HG03520 (cell line): Measurements from ENCODE around the gene LTBP1.

Source experiments
- ATAC-seq: cut with Tn5 transposase; IDR thresholded peaks from one replicate; pipeline ENCODE4 v1.9.1; 2021; ENCODE audit warnings: mild to moderate bottlenecking, moderate library complexity; ENCODE audit not compliant: unreplicated experiment

The LTBP1 gene

DNA sequence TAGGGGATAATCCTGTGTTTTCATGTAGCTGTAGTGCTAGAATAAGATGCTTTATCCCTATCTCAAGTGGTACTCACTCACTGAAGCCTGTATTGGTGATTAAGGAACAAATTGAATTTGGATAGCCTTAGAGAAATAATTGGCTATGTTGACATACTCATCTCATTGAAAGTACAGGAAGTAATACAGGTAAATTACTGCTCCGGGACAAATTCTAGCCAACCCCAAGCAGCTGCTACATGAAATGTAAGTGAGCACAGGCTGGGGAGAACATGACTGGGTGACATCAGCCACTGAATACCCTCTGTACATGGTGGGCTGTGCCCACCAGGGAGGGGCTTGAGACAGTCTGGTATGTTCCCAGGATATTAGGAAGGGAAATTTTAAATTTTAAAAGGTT lies 341.3 kb downstream of the LTBP1 start:
- no peak for ATAC-seq

- no peak for ATAC-seq
Observed at GRCh38 chr2:33289961-33290360, 343.2 kb downstream of the LTBP1 start.

- no peak for ATAC-seq
Observed at GRCh38 chr2:33291278-33292013, 344.7 kb downstream of the LTBP1 start.

GRCh38 chr2:33292063-33292462 lies 345.3 kb downstream of the LTBP1 start:
- ATAC-seq = no peak

- no peak for ATAC-seq
Observed at GRCh38 chr2:33292981-33293595, 346.3 kb downstream of the LTBP1 start.

- no peak for ATAC-seq
Observed at GRCh38 chr2:33298233-33298632, 351.5 kb downstream of the LTBP1 start.

GRCh38 chr2:33301355-33301754 lies 354.6 kb downstream of the LTBP1 start:
- ATAC-seq = no peak

DNA sequence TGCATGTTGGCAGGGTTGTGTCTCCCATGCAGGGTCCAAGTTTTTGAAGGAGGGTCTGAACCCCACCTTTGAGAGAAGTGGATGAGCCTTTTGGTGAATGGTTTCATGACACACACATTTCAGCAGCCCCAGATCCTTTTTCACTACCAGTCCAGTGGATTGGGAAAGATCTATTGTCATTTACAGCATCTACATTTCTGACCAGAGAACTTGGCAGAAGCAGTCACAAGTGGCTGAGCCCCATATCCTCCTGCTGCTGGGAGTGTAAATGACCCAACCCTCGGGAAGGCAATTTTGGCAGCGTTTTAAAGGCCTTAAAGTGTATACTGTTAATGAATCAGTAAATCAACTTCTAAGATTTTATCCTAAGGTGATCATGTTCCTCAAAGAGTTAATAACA lies 355.6 kb downstream of the LTBP1 start:
- ATAC-seq = no peak

- no peak for ATAC-seq
Observed at GRCh38 chr2:33304032-33304864, 357.5 kb downstream of the LTBP1 start.

- ATAC-seq = no peak
Observed at GRCh38 chr2:33307659-33308270, 361.0 kb downstream of the LTBP1 start.

GRCh38 chr2:33312355-33312754 lies 365.6 kb downstream of the LTBP1 start:
- ATAC-seq = no peak

DNA sequence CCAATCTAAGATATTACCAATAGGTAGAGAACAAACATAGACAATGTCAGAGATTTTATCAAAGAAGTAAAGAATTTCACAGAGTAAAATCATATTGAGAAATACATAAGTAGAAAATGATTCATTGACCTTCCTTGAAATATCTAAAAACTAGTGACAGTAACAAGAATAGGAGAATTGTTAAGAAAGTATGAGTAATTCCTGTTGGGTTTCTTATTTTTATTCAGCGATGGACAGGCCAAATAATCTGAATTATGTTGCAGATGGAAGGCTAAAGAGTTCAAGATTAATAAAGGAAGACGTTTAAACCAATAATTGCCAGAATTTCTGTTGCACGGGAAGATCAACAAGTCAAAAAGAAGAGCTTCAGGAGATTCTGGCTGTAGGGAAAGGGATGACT lies 366.3 kb downstream of the LTBP1 start:
- no peak for ATAC-seq

GRCh38 chr2:33314541-33314940 lies 367.8 kb downstream of the LTBP1 start:
- ATAC-seq = no peak

- no peak for ATAC-seq
Observed at GRCh38 chr2:33316328-33316727, 369.6 kb downstream of the LTBP1 start.

GRCh38 chr2:33317369-33318007 lies 370.7 kb downstream of the LTBP1 start:
- ATAC-seq = no peak

DNA sequence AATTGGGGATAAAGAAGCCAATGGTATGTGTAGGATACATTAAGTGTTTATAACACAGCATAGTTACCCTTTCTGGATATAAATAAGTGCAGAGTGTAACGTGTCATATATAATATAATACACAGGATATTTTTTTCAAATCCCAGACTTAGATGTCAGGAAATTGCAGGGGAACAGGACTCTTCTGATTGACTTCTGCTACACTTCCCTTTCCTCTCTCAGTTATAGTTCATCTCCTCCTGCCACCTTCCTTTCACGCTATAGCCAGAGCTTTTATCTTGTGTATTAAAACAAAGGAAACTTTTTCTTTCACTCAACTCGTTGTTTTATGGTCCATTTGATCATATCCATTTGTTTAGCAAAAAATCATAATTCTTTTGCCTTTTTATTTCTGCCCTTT lies 371.7 kb downstream of the LTBP1 start:
- no peak for ATAC-seq

GRCh38 chr2:33320573-33320972 lies 373.8 kb downstream of the LTBP1 start:
- ATAC-seq = no peak

DNA sequence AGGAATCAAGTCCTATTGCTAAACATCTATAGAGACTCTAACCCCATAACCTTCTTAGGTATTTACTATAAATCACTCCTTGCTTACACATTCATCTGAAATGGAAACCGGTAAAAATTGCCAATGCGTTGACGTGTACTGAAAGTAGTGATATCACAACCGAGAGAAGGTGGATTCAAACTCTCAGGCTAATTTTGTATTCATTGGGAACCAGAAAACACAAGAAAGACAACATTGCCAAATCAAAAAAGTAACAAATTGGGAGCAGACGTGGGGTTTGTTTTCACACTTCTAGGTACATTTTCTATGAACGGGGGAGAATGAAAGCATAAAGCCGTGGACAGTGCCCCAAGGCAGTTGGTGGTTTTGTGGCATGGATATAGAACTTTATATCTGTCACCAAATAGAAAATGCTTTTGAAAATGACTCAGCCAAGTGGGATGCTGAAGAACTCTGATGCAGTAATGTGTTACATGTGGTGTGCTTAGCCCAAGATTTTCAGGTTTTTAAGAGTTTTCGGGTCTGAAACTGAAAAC lies 374.6 kb downstream of the LTBP1 start:
- peak; percentile 68 for ATAC-seq

- no peak for ATAC-seq
Observed at GRCh38 chr2:33321876-33322483, 375.2 kb downstream of the LTBP1 start.

DNA sequence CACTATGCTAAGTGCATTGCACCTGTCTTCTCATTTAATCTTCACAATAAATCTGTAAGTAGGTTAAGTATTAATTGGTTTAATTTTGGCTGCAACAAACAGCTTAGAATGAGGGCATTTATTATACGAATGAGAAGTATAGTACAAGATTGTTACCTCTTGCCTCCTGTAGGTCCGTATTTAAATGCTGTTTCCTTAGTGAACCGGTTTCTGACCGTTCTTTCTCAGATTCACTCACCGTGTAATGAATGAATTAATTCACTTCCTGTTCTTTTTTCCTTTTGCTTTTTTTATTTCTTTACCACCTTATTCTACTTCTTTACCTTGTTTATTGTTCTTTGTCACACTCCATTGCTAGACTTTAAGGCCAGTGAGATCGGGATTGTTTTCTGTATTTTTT lies 375.9 kb downstream of the LTBP1 start:
- ATAC-seq = no peak
